Measurements from ENCODE around the gene ST6GAL2. TPM values are rescaled to one million over a fixed set of nuclear protein-coding genes. Genes with fewer than 3 reads are reported as not detected.

Gene ST6GAL2
- polyA plus RNA-seq, 1 donor from 2014 or later: 22.1 TPM

GRCh38 chr2:106867196-106867953 is 18.6 kb downstream of the ST6GAL2 start:
- Histone ChIP-seq H3K4me2 (ENCODE audit: low read length) (no peak overlapping the region), H3K79me2 (replicated peaks; ENCODE audit: insufficient read depth, low read length) (no peaks in the 10 kb centered on the region), H3K36me3 (ENCODE audit: insufficient read depth, low read length) (no peaks in the 10 kb centered on the region), H3K27ac (ENCODE audit: low read length) (no peak overlapping the region), H3K27me3 (ENCODE audit: insufficient read depth, low read depth, low read length) (peaks cover 8% of the 10 kb centered on the region), H3K9ac (ENCODE audit: low read length) (no peak overlapping the region), H2AFZ (ENCODE audit: low read depth, low read length) (no peak overlapping the region), H3K9me2 (ENCODE audit: insufficient read depth, low read length) (no peaks in the 10 kb centered on the region), H3K9me3 (ENCODE audit: low read length) (no peaks in the 10 kb centered on the region), H3F3A (ENCODE audit: insufficient read depth, low read length, poor library complexity, severe bottlenecking) (no peaks in the 10 kb centered on the region), H3K4me3 (ENCODE audit: low read length) (no peak overlapping the region), H4K20me1 (ENCODE audit: insufficient read depth) (no peaks in the 10 kb centered on the region)
- no peak for TF ChIP-seq SMC3 (conservative IDR thresholded peaks at IDR 0.05; ENCODE audit: poor library complexity)
- TF ChIP-seq EZH2 (IDR thresholded peaks at IDR 0.05; ENCODE audit: borderline replicate concordance, insufficient read depth, low read length, poor library complexity, severe bottlenecking): no peak
- no peak for TF ChIP-seq REST (IDR thresholded peaks at IDR 0.05; ENCODE audit: borderline replicate concordance)
- TF ChIP-seq TAF1 (IDR thresholded peaks at IDR 0.05; ENCODE audit: low read depth): no peak
- TF ChIP-seq EP300 (conservative IDR thresholded peaks at IDR 0.05; ENCODE audit: poor library complexity, severe bottlenecking): no peak
- no peak for TF ChIP-seq POLR2AphosphoS5 (IDR thresholded peaks at IDR 0.05)
- TF ChIP-seq RAD21 (conservative IDR thresholded peaks at IDR 0.05): no peak
- TF ChIP-seq CTCF (IDR thresholded peaks at IDR 0.05; ENCODE audit: poor library complexity, severe bottlenecking): no peak
- no peak for TF ChIP-seq MXI1 (conservative IDR thresholded peaks at IDR 0.05; ENCODE audit: poor library complexity, severe bottlenecking)

- Histone ChIP-seq H3K9me2 (ENCODE audit: insufficient read depth, low read length) (no peaks in the 10 kb centered on the region), H3K27ac (ENCODE audit: low read length) (no peak overlapping the region), H3K9ac (ENCODE audit: low read length) (no peak overlapping the region), H3K9me3 (ENCODE audit: low read length) (no peaks in the 10 kb centered on the region), H3K79me2 (replicated peaks; ENCODE audit: insufficient read depth, low read length) (no peaks in the 10 kb centered on the region), H2AFZ (ENCODE audit: low read depth, low read length) (no peak overlapping the region), H3K36me3 (ENCODE audit: insufficient read depth, low read length) (no peaks in the 10 kb centered on the region), H3K4me2 (ENCODE audit: low read length) (no peak overlapping the region), H3F3A (ENCODE audit: insufficient read depth, low read length, poor library complexity, severe bottlenecking) (no peaks in the 10 kb centered on the region), H3K4me3 (ENCODE audit: low read length) (no peak overlapping the region), H3K27me3 (ENCODE audit: insufficient read depth, low read depth, low read length) (peaks cover 8% of the 10 kb centered on the region), H4K20me1 (ENCODE audit: insufficient read depth) (no peaks in the 10 kb centered on the region)
- TF ChIP-seq EZH2 (IDR thresholded peaks at IDR 0.05; ENCODE audit: borderline replicate concordance, insufficient read depth, low read length, poor library complexity, severe bottlenecking): no peak
- no peak for TF ChIP-seq MXI1 (conservative IDR thresholded peaks at IDR 0.05; ENCODE audit: poor library complexity, severe bottlenecking)
- no peak for TF ChIP-seq CTCF (IDR thresholded peaks at IDR 0.05; ENCODE audit: poor library complexity, severe bottlenecking)
- TF ChIP-seq TAF1 (IDR thresholded peaks at IDR 0.05; ENCODE audit: low read depth): no peak
- no peak for TF ChIP-seq SMC3 (conservative IDR thresholded peaks at IDR 0.05; ENCODE audit: poor library complexity)
- TF ChIP-seq REST (IDR thresholded peaks at IDR 0.05; ENCODE audit: borderline replicate concordance): no peak
- TF ChIP-seq RAD21 (conservative IDR thresholded peaks at IDR 0.05): no peak
- TF ChIP-seq EP300 (conservative IDR thresholded peaks at IDR 0.05; ENCODE audit: poor library complexity, severe bottlenecking): no peak
- TF ChIP-seq POLR2AphosphoS5 (IDR thresholded peaks at IDR 0.05): no peak
Observed at GRCh38 chr2:106866641-106867040, 19.3 kb downstream of the ST6GAL2 start.

Measured in neural cell (in vitro differentiated cells).